HG02870 (cell line): Measurements from ENCODE around the gene ZDHHC19.
A peak's percentile ranks its signal among the peaks of the same experiment; 100 is the strongest.
"Not testable (repeated sequence)": the region's sequence is repeated elsewhere in the genome, so short reads cannot be mapped to it uniquely, and the experiment has no call there.

Source experiments
- ATAC-seq: cut with Tn5 transposase; IDR thresholded peaks from one replicate; pipeline ENCODE4 v1.9.1; 2021; ENCODE audit warnings: mild to moderate bottlenecking, moderate library complexity; ENCODE audit not compliant: unreplicated experiment

The ZDHHC19 gene

DNA sequence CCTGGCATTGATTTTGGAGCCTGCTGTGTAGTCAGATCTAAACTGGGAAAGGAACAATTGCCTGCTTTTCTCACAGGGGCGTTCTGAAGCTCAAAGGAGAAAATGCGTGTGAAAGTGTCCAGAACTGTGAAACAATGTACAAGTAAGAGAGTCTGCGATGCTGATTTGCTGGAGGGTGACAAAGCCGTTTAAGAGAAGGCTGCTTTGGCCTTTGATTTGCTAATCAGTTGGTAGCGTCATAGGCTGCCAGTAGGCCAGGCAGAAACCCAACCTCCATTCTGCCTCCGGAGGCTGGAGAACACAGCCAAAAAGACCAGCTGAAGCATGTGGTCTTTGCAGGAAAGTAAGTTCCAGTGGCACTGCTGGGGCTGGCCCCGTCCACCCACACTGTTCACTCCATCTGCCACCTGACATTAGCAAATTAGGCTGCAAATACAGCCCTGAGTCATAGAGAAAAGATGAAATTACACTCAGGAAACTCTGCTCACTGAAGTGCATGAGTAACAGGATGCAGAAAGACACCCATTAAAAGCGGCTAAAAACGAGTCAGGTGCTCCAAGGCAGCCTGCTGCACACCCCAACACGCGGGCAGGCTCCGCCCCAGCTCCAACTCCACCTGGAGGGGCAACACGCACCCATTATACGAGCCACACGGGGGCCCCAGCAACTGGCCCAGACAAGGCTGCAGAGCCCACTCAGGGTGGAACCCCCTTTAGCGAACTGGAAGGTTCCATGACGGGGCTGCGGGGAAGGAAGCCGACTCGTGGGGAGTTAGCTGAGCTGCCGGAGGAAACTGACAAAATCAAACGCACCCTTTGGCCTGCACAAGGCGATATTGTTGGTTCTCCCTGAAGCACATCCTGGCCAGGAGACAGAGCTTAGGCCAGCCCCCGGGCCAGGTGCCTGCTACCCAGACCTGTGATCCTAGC lies 31.6 kb downstream of the ZDHHC19 start:
- ATAC-seq = peak; percentile 59

DNA sequence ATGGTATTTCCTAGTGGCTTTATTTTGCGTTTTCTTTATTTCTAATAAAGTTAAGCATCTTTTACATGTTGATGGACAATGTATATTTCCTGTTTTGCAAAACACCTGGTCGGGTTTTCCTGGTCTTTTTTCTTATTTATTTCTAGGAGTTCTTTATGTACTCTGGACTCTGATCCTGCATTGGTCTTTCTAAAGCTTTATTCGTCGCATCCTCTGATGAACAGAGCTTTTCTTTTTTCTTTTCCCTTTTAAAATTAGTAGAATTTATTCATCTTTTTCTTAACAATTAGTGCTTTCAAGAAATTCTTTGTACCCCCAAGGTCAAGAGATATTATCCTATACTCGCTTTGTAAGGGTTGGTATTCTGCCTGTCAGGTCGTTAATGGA lies 32.2 kb downstream of the ZDHHC19 start:
- no peak for ATAC-seq

DNA sequence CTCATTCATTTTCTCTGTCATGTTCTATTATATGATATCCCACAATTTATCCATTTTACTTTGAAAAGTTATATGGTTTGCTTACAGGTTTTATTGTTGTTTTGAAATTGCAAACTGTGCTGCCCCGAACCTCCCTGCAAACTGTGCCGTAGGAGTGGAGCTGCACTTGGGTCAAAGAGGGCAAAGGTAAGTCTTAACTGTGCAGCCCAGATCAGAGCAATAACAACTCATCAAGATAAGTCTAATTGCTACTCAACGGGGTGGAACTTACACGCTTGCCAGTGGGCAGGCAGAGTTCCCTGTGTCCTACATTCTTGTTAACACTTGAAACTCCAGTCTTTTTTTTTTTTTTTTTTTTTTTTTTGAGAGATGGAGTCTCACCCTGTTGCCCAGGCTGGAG lies 33.2 kb downstream of the ZDHHC19 start:
- no peak for ATAC-seq

DNA sequence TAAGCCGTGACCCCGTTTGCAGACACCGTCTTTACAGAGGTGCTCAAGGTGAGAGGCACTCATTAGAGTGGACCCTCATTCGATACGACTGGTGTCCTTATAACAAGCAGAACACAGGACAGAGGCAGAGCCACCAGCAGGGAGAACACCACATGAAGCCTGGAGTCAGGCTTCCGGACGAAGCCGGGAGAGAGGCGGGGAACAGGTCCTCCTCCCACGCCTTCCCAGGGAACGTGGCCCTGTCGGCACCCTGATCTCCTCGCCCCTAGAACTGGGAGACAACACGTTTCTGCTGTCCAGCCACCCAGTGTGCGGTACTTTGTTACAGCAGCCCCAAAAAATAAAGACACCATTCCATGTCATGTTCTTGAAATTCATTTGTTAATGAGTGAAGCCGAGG lies 33.6 kb downstream of the ZDHHC19 start:
- no peak for ATAC-seq

DNA sequence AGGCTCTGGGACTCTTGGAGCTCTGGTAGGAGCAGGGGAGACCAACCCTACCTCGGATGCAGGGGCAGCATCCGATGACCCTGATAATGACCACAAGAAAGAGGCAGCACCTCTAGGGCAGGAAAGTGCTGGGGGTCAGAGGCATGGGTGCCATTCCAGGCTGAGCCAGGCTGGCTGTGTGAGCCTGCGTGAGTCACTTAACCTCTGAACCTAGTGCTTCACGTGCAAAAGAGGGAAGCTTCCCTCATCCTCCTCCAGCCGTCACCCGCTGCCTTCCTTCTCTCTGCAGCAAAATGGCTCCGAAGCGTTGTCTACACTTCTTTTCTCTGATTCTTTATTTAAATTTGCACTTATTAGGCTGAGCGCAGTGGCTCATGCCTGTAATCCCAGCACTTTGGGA lies 35.5 kb downstream of the ZDHHC19 start:
- ATAC-seq = no peak

DNA sequence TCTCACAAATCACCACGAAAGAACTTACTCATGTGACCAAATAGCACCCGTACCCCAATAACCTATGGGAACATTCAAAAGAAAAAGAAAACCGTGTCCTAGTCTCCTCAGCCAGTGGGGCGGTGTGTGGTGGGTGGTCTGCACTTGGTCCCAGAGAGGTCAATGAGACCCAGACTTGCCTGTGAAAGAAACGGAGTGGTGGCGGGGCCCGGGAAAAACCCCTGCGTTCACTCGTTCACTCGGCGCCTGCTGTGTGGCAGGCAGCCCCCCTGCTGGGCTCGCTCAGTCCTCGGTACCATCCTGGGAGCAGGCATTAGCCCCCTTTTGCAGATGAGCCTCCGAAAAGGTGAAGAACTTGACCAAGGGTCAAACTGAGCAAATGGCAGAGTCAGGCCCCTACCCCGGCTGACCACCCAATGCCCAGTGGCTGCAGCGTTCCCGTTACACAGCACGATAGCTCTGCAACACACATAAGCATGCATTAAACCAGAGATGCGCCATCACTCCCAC lies 36.0 kb downstream of the ZDHHC19 start:
- no peak for ATAC-seq

DNA sequence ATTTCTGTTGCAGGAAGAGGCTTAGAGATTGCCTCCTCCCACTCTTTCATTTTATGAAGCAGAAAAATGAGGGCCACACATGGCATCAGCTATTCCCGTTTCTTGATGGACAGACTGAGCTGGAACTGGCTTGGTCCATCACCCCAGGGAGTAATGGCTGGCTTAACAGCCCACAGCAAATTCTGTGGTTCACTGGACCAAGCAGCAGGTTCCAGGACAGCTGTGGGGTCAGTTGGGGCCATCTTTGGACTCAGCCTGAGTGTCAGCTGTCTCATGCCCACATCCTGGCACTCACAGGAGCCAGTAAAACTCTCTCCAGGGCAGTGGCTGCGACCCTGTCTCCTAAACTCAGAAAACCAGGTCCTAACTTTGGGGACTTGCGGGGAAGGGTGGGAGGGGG lies 36.5 kb downstream of the ZDHHC19 start:
- no peak for ATAC-seq

DNA sequence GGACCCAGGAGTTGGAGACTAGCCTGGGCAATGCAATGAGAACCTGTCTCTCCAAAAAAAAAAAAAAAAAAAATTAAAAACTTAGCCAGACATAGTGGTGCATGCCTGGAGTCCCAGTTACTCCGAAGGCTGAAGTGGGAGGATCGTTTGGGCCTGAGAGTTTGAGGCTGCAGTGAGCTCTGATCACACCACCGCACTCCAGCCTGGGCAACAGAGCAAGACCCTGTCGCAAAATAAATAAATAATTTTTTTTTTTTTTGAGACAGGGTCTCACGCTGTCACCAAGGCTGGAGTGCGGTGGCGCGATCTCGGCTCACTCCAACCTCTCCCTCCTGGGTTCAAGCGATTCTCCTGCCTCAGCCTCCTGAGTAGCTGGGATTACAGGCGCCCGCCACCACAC lies 40.9 kb downstream of the ZDHHC19 start:
- ATAC-seq = not testable (repeated sequence)

DNA sequence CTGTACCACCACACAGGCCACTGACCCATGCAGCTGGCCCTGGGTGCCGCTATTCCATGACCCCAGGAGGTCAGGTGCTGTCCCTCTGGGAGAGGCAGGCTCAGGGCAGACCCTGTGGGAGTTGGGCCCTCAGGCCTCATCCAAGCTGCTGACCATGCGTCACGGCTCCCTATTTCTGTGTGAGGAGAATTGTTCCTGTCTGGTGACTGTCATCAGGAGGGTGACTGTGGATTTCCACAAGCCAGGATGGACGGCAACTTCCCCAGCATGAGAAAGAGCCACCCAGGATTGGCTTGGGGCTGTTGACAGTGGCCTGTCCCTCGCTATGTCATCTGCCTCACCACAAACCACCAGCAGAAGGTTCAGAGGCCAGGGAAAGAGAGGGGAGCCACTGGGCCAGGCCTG lies 41.4 kb downstream of the ZDHHC19 start:
- no peak for ATAC-seq

DNA sequence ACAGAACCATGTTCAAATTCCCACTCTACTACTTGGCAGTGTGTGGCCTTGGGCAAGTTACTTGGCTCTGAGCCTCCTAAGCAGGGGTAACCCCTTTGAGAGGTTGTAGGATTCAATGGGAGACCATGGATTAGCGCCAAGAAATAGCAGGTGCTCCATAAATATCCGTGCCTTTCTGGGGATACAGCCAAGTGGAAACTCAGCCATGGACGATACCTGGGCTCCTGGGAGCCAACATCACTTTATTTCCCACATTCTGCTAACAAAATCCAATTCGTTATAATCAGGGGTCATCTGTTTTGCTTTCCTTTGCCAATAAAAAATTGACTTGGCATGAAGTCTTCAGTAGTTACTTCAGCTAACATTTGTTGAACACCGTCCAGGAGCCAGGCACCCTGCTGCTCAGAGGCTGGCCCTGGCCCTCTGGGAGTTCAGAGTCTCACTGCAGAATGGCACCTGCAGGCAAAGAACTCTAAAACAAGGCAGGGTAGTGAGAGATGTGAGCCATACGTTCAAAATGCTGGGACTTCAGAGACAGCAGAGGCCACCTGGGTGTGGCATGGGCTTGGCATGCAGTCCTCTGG lies 42.3 kb downstream of the ZDHHC19 start:
- no peak for ATAC-seq

DNA sequence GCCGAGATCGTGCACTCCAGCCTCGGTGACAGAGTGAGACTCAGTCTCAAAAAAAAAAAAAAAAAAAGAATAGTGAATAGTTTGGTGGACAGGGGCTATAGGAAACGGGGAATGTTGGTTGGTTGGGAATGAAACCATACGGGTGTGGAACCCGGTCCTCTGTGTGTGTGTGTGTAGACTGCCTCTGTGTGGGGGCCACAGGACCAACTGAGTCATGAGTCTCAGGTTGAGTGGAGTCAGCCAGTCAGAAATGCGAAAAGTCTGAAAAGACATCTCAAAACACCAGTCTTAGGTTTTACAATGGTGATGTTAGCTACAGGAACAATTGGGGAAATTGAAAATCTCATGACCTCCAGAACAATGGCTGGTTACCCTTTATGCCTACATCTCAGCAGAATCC lies 44.5 kb downstream of the ZDHHC19 start:
- no peak for ATAC-seq

DNA sequence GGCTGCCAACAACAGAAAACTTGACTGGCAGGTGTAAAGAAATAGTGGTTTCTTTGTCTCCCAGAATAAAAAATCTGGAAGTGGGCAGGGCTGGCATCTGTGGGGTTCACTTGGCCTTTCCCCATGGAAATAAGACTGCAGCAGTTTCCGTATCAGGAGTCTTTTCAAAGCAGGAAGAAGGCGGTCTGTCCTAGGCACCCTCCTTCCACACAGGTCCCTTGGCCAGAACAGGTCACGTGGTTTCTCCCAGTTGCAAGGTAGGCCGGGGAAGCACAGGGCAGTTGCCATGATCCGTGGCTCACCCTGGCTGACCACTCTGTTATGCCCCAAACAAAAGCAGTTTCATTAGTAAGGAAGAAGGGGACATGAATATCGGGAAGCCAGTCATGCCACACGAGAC lies 45.4 kb downstream of the ZDHHC19 start:
- no peak for ATAC-seq

DNA sequence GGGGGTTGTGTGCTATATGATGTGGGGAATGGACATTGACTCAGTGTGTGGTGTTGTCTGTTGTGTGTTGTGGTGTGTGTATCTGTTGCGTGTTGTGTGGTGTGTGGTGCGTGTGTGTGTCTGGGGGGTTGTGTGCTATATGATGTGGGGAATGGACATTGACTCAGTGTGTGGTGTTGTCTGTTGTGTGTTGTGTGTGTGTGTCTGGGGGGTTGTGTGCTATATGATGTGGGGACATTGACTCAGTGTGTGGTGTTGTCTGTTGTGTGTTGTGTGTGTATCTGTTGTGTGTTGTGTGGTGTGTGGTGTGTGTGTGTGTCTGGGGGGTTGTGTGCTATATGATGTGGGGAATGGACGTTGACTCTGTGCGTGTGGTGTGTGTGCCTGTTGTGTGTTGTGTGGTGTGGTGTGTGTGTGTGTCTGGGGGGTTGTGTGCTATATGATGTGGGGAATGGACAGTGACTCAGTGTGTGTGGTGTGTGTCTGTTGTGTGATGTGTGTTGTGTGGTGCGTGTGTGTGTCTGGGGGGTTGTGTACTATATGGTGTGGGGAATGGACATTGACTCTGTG lies 46.1 kb downstream of the ZDHHC19 start:
- not testable (repeated sequence) for ATAC-seq

DNA sequence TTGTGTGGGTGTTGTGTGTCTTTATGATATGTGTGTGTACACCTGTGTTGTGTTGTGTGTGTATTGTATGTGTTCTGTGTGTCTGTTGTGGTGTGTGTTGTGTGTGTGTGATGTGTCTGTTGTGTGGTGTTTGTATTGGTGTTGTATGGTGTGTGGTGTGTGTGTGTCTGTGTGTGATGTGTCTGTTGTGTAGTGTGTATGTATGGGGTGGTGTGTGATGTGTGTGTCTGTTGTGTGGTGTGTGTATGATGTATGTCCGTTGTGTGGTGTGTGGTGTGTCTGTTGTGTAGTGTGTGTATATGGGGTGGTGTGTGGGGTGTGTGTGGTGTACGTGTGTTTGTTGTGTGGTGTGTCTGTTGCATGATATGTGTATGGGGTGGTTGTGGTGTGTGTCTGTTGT lies 46.6 kb downstream of the ZDHHC19 start:
- no peak for ATAC-seq

DNA sequence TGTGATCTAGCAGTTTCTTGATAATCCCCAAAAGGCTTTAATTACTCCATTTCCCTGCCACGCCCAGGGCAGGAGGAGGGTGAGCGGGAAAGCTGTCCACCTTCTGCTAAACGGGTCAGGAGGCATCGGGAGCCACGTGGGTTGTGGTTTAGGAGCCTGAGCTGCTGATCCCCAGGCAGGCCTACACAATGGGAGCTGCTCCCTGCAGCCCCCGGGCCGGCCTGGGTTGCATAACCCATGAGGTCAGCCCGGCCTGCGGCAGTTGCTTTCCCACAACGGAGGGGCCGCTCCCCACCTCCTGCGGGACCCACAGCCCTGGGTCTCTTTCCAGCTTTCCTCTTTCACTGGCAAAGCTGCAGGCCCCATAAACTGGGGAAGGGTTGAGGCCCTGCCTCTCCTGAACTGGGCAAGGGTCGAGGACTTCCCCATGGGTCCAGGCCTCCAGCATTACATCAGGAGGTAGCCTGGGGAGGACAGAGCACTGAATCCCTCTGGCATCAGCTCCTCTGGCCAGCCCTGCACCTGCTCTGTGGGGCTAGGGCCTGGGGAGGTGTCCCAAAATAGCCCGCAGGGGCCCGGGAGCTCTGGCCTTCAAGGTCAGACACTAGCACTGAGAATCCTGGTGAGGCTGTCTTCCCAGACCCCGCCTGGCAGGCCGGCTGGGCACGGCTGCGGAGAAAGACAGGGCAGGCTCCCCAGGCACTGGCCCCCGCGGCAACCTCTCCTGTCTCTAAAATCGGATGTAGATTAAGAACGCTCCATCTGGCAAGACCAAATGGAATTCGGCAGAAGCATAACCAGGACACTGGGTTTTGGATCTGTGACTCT lies 47.3 kb downstream of the ZDHHC19 start:
- ATAC-seq = no peak

DNA sequence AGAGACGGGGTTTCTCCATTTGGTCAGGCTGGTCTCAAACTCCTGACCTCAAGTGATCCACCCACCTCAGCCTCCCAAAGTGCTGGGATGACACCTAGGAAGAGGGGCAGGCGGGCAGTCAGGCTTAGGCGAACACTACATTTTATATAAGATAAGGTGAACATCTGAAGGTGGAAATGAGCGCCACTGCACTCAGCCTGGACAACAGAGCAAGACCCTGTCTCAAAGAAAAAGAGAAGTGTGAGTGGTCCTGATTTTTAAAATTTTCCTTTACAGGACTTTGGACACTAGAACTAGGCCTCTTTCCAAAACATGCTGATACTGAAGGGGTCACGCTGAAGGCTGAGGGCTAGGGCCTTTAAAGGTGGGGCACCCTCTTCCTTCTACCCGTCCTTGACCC lies 48.0 kb downstream of the ZDHHC19 start:
- no peak for ATAC-seq

DNA sequence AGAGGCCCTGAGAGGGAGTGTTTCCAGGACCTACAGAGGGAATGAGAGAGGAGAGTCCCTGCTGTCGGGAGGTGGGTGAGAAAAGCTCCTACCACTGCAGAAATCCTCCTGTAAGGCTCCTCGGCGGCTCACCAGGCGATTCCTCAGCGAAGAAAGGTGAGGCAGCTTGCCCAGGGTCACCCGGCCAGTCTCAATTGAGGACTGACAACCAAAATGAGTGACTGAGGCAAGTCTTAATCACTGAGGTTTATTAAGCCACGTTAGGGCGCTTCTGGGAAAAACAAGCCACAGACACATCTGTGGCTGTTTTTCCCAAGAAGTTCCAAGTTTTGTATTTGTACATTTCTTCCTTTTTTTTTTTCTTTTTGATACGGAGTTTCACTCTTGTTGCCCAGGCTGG lies 48.5 kb downstream of the ZDHHC19 start:
- no peak for ATAC-seq

DNA sequence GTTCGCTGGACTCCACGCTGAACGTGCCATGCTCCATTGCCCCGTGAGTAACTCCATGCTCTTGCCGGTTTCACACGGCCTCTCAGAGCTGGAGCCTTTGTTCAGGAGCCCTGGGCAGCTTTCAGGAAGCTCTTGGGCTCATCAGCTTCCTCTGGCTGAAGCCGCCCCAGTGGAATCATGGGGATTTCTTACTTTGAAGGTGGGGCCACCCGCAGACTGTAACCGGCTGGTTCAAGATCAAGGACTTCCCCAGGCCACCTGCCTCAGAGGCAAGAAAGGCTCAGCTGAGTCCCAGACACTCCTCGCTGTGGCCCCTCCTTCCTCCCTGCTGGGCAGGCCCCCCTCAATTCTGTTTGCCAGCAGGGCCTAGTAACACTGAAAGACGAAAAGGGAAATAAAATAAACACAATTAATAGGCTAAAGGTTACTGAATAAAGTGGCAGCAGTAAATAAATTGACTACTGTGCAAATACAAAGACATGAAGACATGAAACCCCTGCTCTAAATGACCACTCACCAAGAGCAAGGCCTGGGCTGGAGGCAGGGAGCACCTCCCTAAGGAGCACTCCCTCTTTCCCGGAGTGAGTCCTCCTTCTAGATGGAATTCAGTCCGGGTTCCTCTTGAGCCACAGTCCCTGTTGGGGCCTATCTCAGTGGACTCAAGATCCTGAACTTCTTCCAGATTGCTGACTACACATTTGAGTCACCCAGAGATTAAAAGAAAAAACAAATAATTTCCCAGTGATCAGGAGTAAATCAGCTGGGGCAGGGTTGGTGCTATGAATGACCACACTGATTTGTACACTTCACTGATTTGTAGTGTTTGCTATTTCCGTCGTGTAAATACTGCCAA lies 51.0 kb downstream of the ZDHHC19 start:
- peak; percentile 89 for ATAC-seq

DNA sequence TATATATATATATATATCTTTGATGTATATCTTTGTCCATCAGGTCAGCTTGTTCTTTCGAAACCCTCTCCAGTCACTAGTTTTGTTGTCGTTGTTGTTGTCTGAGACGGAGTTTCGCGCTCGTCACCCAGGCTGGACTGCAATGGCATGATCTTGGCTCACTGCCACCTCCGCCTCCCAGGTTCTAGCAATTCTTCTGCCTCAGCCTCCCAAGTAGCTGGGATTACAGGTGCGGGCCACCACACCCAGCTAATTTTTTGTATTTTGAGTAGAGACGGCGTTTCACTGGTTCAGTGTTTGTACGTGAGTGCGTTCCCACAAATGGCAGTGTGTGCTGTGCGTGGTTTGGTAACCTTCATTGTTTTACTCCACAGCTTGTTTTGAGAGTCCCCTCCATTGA lies 51.7 kb downstream of the ZDHHC19 start:
- no peak for ATAC-seq

DNA sequence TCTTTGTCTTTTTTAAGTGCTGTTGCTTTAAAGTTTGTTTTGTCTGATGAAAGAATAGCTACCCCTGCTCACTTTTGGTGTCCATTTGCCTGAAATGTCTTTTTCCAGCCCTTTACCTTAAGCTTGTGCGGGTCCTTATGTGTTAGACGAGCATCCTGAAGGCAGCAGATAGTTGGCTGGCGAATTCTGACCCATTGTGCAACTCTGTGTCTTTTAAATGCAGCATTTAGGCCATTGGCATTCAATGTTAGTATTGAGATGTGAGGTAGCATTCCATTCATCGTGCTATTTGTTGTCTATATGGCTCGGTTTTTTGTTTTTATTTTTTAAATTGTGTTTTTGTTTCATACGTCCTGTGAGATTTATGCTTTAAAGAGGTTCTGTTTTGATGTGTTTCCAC lies 55.0 kb downstream of the ZDHHC19 start:
- ATAC-seq = no peak
